ENCODE measurements around the gene SYAP1. TPM values are rescaled to one million over a fixed set of nuclear protein-coding genes. Genes with fewer than 3 reads are reported as not detected.
"Not testable (repeated sequence)": the region's sequence is repeated elsewhere in the genome, so short reads cannot be mapped to it uniquely, and the experiment has no call there.

The SYAP1 gene
- total and polyA plus RNA-seq, 2 of the 8 experiments (the other 6 are each of a cell fraction or from before 2014, with no cell fraction given) = 2.9 to 20.3 TPM

- H2BK5ac ChIP-seq (ENCODE audit: low read depth, low read length); H4K91ac ChIP-seq (replicated peaks; ENCODE audit: insufficient read length, low read length); H3K79me2 ChIP-seq (ENCODE audit: control insufficient read depth in 1 of 2, insufficient read depth in 2 of 2, low read length in 2 of 2); H3K4ac ChIP-seq (replicated peaks; ENCODE audit: insufficient read length, low read depth, low read length); H3K9ac ChIP-seq (replicated peaks in 1 of 4; ENCODE audit: extremely low read depth in 1 of 4, low read depth in 3 of 4, low read length in 3 of 4); H3K9me3 ChIP-seq (ENCODE audit: insufficient read depth in 2 of 2, low read depth in 1 of 2, low read length in 1 of 2); H3K4me3 ChIP-seq (ENCODE audit: extremely low read depth in 1 of 4, insufficient read depth in 2 of 4, low read depth in 3 of 4, low read length in 4 of 4); H3K23ac ChIP-seq (ENCODE audit: insufficient read length); H3K56ac ChIP-seq (replicated peaks; ENCODE audit: insufficient read length, low read depth, low read length); H3K4me2 ChIP-seq (ENCODE audit: insufficient read depth in 1 of 2, low read depth in 2 of 2, low read length in 2 of 2); CTCF ChIA-PET (ENCODE audit: partially characterized antibody); H3K27me3 ChIP-seq (replicated peaks in 1 of 4; ENCODE audit: control insufficient read depth in 3 of 4, extremely low read depth in 1 of 4, insufficient read depth in 3 of 4, low read length in 3 of 4); DNase-seq (ENCODE audit: low read depth in 1 of 2, low spot score in 2 of 2); H2BK20ac ChIP-seq (ENCODE audit: low read length); H2BK120ac ChIP-seq (replicated peaks; ENCODE audit: low read depth, low read length); H3K79me1 ChIP-seq (ENCODE audit: low read depth, low read length); H2AK5ac ChIP-seq (ENCODE audit: low read depth, low read length); H3K4me1 ChIP-seq (replicated peaks in 1 of 4; ENCODE audit: control insufficient read depth in 3 of 4, insufficient read depth in 4 of 4, low read length in 3 of 4); H3K18ac ChIP-seq (ENCODE audit: extremely low read depth, low read length); H3K23me2 ChIP-seq (ENCODE audit: low read depth, low read length); H2BK12ac ChIP-seq (ENCODE audit: low read depth, low read length); H4K5ac ChIP-seq (ENCODE audit: insufficient read length, low read depth, low read length); H4K8ac ChIP-seq (ENCODE audit: extremely low read depth, insufficient read depth, low read length); FAIRE-seq; H4K20me1 ChIP-seq (replicated peaks in 1 of 2; ENCODE audit: control insufficient read depth in 1 of 2, insufficient read depth in 2 of 2, low read length in 2 of 2); H2BK15ac ChIP-seq (ENCODE audit: low read length); POLR2A ChIA-PET (ENCODE audit: partially characterized antibody); H3K27ac ChIP-seq (ENCODE audit: low read depth, low read length); H2AFZ ChIP-seq (ENCODE audit: low read length); H3K14ac ChIP-seq (ENCODE audit: insufficient read length): not testable (repeated sequence)
- 96% methylated on average over 4 of the region's 4 CpGs; no CpG with 5 or more reads in 1 of the 2 experiments for WGBS, 2 experiments (ENCODE audit: extremely low coverage in 1 of 2, insufficient coverage in 1 of 2, insufficient read length in 1 of 2, insufficient replicate concordance in 2 of 2, low coverage in 1 of 2, low lambda C conversion rate in 2 of 2, missing lambda C conversion rate in 1 of 2)
- peaks cover 0 to 21% (median 9%) of the 10 kb centered on the region in 4 experiments; a peak in 2 of 8 replicates for H3K36me3 ChIP-seq (ENCODE audit: control insufficient read depth in 2 of 4, insufficient read depth in 4 of 4, low read length in 3 of 4)
Observed at GRCh38 chrX:16761500-16761899, 42.1 kb downstream of the SYAP1 start.
